GM06990 (cell line): Measurements from ENCODE around the gene NLRP9.

Source experiments
- DNase-seq: peaks from one replicate; pipeline ENCODE4 v3.0.0-alpha.2; 2011; ENCODE audit not compliant: insufficient read length; ENCODE audit errors: extremely low read depth
- H3K27me3 ChIP-seq: replicated peaks from 2 replicates; pipeline ENCODE4 v1.6.0; 2011; ENCODE audit warnings: low read length; ENCODE audit not compliant: control insufficient read depth, insufficient read depth
- H3K36me3 ChIP-seq: 2 replicates; pipeline ENCODE4 v1.5.1; 2011; ENCODE audit warnings: low read length; ENCODE audit not compliant: control insufficient read depth, insufficient read depth
- H3K4me3 ChIP-seq: replicated peaks from 2 replicates; pipeline ENCODE4 v1.5.1; 2011; ENCODE audit warnings: low read depth, mild to moderate bottlenecking, control low read depth, low read length
- TF ChIP-seq, protein P1 (sequence below): IDR thresholded peaks from 2 replicates; pipeline ENCODE4 v1.5.1; 2011; ENCODE audit warnings: low read length, control low read depth, mild to moderate bottlenecking, inconsistent platforms; ENCODE audit not compliant: insufficient read depth, poor library complexity, severe bottlenecking

The NLRP9 gene

DNA sequence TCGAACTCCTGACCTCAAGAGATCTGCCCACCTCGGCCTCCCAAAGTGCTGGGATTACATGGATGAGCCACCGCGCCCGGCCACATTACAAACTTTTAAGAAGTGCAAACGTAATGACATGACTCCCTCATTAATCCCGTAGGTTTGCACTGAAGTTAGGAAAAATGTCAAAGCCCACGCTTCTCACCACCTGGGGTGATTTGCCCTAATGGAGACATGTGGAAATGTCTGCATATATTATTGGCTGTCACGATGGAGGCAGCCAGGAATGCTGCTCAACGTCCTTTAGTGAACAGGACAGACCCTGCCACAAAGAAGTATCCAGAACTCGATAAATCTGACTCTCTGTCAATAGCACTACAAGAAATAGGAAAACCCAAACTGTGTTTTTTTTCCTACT, 21.0 kb downstream of the NLRP9 start:
- Histone ChIP-seq H3K27me3 (no peaks in the 10 kb centered on the region), H3K36me3 (no peaks in the 10 kb centered on the region), H3K4me3 (no peak overlapping the region)
- DNase-seq, result no peak
- TF ChIP-seq, protein P1, sequence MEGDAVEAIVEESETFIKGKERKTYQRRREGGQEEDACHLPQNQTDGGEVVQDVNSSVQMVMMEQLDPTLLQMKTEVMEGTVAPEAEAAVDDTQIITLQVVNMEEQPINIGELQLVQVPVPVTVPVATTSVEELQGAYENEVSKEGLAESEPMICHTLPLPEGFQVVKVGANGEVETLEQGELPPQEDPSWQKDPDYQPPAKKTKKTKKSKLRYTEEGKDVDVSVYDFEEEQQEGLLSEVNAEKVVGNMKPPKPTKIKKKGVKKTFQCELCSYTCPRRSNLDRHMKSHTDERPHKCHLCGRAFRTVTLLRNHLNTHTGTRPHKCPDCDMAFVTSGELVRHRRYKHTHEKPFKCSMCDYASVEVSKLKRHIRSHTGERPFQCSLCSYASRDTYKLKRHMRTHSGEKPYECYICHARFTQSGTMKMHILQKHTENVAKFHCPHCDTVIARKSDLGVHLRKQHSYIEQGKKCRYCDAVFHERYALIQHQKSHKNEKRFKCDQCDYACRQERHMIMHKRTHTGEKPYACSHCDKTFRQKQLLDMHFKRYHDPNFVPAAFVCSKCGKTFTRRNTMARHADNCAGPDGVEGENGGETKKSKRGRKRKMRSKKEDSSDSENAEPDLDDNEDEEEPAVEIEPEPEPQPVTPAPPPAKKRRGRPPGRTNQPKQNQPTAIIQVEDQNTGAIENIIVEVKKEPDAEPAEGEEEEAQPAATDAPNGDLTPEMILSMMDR, result no peak

- H3K36me3 ChIP-seq, result no peaks in the 10 kb centered on the region
- H3K27me3 ChIP-seq, result no peaks in the 10 kb centered on the region
- no peak for DNase-seq
- TF ChIP-seq, protein P1, result no peak
- H3K4me3 ChIP-seq, result no peak overlapping the region
These were observed 21.7 kb downstream of the NLRP9 start for GRCh38 chr19:55716531-55716930.

- Histone ChIP-seq H3K27me3 (no peaks in the 10 kb centered on the region), H3K4me3 (no peak overlapping the region), H3K36me3 (no peaks in the 10 kb centered on the region)
- DNase-seq, result no peak
- TF ChIP-seq, protein P1, result no peak
These were observed 25.2 kb downstream of the NLRP9 start for GRCh38 chr19:55712804-55713631.

- Histone ChIP-seq H3K36me3 (no peaks in the 10 kb centered on the region), H3K4me3 (no peak overlapping the region), H3K27me3 (no peaks in the 10 kb centered on the region)
- DNase-seq, result no peak
- TF ChIP-seq, protein P1, result no peak
These were observed 26.5 kb downstream of the NLRP9 start for GRCh38 chr19:55711719-55712118.

DNA sequence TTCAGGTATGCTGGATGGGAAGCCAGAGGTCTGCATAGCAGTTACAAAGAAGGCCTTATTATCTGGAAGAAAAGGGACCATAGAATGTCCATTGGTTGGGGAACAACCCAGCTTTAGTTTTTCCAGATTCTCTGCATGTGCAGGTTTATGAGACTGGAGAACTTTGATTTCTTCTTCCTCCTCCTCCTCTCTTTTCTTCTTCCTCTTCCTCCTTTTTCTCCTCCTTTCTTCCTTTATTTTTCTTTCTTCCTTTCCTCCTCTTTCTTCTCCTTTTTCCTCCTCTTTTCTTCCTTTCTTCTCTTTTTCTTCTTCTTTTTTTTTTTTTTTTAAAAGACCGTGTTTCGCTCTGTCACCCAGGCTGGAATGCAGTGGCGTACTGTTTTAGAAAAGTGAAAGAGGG, 32.2 kb downstream of the NLRP9 start:
- peaks cover 2% of the 10 kb centered on the region; the same call in 1 of the 2 replicates for H3K36me3 ChIP-seq
- TF ChIP-seq, protein P1, result no peak
- no peak for DNase-seq
- no peaks in the 10 kb centered on the region for H3K27me3 ChIP-seq
- no peak overlapping the region for H3K4me3 ChIP-seq
